HG02798 (cell line): ENCODE data around the gene TMEM50B.
"Not testable (repeated sequence)": the region's sequence is repeated elsewhere in the genome, so short reads cannot be mapped to it uniquely, and the experiment has no call there.

Experiments
- ATAC-seq: cut with Tn5 transposase; IDR thresholded peaks from one replicate; pipeline ENCODE4 v1.9.1; 2021; ENCODE audit warnings: mild to moderate bottlenecking; ENCODE audit not compliant: unreplicated experiment, poor library complexity

Gene TMEM50B

GRCh38 chr21:33479679-33480480, at the start of gene TMEM50B:
Gene TMEM50B, minus strand, starts transcription at chr21:33479974. Its CDS starts 11,089 bp downstream, at chr21:33468885.
- ATAC-seq: peak; percentile 95

DNA sequence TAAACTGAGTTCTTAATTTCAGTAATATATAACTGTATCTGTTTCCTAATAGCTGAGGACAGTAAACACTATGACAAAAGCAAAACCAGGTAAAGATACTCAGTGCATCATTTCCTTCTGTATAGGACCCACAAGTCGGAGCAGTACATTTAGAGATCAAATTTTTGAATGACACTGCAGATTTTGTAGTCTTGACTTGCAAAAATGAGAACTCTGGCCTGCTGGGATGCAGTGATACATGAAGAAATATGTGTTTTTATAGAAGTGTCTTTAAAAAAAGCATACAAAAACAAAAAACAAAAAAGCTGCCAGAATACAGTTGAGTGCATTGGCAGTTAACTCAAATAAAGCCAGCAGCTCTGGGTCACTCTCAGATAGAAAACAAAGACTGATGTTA, 43.2 kb upstream of the TMEM50B start:
- no peak for ATAC-seq

DNA sequence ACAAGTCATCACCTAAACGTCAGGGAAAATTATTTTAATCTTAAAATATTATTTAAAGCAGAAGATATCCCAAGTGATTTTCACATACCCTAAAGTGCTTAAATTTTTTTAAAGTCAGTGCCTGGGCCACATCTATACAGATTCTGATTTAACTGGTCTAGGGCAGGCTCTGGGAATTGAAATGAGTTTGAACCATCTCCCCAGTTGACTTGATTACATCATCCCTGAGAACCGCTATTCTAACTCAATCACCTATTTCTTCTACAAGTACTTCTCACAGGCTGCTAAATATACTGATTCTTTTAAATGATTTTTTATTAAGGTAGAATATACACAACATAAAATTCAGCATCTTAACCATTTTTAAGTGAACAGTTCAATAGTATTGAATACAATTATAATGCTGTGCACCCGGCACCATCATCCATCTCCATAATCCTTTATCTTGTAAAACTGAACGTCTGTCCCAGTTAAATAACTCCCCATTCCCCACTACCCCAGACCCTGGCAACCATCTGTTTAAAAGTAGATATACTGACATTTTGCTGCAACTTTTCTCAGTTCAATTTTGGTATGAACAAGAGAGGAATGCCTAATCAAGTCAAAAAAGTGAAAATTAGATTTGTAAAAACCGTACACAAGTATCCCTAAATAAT, 42.7 kb upstream of the TMEM50B start:
- ATAC-seq: no peak

DNA sequence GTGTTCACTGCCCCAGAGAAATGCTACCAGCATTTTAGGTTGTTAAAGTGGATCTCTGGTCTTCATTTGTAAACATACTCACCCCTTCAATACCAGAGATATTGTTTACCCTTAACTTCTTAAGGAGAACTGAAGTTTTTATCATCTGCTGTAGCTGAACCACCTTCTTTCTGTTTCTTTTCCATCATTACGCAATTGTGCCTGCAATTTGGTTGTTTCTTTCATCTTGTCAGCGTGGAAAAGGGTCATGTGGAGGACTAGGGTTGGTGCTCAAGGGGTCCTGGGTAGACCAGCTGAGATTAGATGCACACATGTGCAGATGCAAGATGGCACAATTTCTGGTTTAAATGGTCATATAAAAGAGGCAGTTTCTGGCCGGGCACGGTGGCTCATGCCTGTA, 39.1 kb upstream of the TMEM50B start:
- no peak for ATAC-seq

DNA sequence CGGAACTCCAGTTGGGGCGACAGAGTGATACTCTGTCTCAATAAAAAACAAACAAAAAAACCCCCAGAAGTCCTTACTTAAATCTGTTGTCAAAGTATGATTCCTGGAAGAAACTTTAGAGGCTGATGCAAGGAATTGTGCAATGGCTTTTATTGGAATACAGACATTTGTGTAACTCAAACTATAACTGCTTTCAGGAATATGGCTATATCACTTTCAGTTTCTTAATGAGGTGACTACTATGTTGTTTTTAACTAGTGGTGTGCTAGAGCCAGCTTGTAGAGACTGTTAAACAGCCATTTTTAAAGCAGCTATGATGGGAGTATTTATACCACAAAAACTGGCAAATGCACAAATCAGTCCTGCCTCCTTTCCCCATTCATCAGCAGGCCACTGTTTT, 34.5 kb upstream of the TMEM50B start:
- no peak for ATAC-seq

GRCh38 chr21:33512481-33512880, 32.7 kb upstream of the TMEM50B start:
- ATAC-seq: no peak

GRCh38 chr21:33511639-33512038, 31.9 kb upstream of the TMEM50B start:
- ATAC-seq: no peak

- no peak for ATAC-seq
These were observed 31.1 kb upstream of the TMEM50B start for GRCh38 chr21:33510826-33511225.

DNA sequence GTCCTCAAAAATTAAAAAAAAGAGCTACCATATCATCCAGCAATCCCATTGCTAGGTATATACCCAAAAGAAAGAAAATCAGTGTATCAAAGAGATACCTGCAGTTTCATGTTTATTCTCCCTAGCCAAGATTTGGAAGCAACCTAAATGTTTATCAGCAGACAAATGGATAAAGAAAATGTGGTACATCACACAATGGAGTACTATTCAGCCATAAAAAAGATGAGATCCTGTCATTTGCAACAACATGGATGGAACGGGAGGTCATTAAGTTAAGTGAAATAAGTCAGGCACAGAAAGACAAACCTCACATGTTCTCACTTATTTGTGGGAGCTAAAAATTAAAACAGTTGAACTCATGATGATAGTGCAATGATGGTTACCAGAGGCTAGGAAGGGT, 27.2 kb upstream of the TMEM50B start:
- ATAC-seq: not testable (repeated sequence)

GRCh38 chr21:33505833-33506232, 26.1 kb upstream of the TMEM50B start:
- no peak for ATAC-seq

- ATAC-seq: no peak
These were observed 16.6 kb upstream of the TMEM50B start for GRCh38 chr21:33496345-33496744.

GRCh38 chr21:33495743-33496142, 16.0 kb upstream of the TMEM50B start:
- no peak for ATAC-seq

GRCh38 chr21:33493756-33494155, 14.0 kb upstream of the TMEM50B start:
- no peak for ATAC-seq

GRCh38 chr21:33492571-33492970, 12.8 kb upstream of the TMEM50B start:
- no peak for ATAC-seq

GRCh38 chr21:33491373-33492102, 11.8 kb upstream of the TMEM50B start, which contains the start of gene DNAJC28:
Gene DNAJC28, minus strand, starts transcription at chr21:33491716. Its CDS starts 2,323 bp downstream, at chr21:33489393.
- peak; percentile 98 for ATAC-seq

GRCh38 chr21:33490991-33491372, 11.2 kb upstream of the TMEM50B start:
- ATAC-seq: no peak

DNA sequence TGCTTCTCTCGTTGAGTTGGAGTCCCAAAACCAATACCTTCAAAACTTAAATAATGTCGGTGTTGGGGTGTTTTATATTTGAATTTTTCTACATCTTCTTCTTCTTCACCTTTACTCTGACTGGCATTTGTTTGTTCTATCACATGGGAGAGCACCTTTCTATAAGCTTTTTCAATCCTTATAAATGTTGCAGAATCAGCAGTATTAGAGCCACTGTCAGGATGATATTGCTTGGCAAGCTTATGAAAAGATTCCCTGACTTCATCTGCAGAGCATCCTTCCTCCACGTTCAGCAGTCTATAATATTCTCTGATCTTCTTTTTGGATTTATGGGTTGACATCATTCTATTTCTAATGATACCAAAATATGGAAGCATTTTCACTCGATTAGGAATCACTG, 9.2 kb upstream of the TMEM50B start:
- no peak for ATAC-seq

DNA sequence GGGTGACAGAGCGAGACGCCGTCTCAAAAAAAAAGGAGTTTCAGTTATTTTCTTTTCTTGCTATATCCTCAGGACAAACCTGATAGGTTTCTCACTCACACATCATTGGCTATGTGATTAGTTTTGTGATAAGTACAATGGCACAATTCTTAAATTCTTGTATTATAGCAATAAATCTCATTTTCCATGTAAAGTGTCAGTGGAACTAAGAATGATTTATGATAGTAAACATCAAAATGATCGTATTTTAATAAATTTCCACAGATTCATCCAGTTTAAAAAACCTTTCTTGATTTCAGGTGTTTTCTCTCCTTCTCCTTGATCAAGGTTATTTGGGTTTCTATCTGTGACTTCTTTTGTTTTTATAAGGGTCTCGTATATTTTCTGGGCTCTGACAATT, 8.2 kb upstream of the TMEM50B start:
- no peak for ATAC-seq

GRCh38 chr21:33481314-33481943, 1.7 kb upstream of the TMEM50B start:
- no peak for ATAC-seq

DNA sequence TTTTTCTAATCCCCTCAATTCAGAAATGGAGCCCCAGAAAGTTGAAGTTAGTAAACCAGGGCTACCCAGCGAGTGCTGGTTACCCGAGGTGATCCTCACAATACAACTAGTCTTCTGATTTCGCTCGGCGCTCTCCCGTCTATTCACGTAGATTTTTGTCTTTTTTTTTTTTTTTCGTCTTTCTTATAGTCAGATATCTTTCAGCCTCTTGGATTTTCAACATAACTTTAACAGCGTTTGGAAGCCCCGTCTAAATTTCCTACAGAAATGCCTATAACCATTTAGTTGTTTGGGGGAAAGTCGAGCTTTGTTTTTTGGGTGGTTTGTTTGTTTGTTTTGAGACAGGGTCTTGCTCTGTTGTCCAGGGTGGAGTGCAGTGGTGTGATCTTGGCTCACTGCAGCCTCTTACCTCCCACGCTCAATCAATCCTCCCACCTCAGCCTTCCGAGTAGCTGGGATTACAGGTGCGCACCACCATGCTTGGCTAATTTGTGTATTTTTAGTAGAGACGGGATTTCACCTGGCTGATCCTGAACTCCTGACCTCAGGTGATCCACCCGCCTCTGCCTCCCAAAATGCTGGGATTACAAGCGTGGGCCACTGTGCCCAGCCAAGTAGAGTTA, 818 bp upstream of the TMEM50B start:
- no peak for ATAC-seq
